GM21390 (cell line): ENCODE results near the gene FBXL4.

ENCODE experiments used
- ATAC-seq: cut with Tn5 transposase; IDR thresholded peaks from one replicate; pipeline ENCODE4 v1.9.1; 2021; ENCODE audit not compliant: unreplicated experiment

The FBXL4 gene

DNA sequence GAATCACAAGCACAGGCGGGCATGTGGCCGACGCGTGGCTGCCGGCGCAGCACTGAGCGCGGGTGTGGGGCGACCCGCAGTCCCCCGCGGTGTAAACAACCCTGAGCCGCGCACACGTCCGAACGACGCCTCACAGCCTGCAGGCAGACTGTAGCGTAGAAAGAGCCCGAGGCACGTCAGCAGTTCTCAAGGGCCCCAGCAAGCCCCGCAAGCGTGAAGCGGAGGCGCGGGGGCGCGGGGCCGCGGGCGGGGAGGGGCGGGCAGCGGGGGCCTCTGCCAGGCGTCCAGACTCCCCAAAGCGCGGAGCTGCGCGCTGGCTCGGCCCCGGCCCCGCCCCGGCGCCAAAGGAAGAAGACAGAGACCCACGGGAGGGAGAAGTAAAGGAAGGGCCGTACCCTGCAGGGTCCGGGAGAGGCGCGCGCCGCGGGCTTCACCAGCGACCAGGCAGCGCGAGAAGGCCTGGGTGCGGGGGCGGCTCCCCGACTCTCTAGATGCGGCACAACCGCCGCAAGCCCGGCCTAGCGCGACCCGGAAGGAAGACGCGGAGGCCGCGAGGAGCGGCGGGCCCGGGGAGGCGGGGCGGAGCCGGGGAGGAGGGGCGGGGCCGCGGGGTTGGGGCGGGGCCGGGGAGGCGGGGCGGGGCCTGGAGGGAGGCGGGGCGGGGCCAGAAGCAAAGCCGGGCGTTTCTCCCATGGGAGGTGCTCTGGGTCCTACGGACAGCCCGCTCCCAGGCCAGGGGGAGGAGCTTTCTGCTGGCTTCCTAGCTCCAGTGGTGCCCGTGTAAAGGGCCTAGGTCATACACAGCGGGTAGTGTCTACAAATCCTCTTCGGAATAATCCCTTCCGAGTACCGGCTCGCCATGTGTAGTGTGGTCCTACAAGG is at the start of gene FBXL4:
TSS of gene FBXL4 (minus strand) at position 536 of the 882 bp plus-strand sequence. CDS start 20,958 bp downstream, outside the sequence.
- peak; percentile 77 for ATAC-seq

DNA sequence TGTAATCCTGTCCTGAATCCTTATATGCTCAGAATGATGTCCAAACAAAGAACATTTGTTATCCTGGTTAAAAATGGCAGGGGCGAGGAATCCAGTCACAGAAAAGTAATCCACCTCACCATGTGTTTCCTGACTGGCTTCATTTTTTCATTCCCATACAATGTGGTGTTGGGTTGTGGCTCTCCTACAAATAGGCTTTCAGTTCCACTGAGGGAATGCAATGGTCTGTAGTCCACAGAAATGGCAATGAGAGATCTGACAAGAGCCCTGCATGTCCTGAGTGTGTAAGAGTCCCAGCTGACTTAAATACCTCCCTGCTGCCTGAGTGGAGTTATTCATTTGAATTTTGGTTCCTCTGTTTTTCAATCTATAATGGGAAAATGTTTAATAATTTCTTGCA is 47.4 kb upstream of the FBXL4 start:
- no peak for ATAC-seq

DNA sequence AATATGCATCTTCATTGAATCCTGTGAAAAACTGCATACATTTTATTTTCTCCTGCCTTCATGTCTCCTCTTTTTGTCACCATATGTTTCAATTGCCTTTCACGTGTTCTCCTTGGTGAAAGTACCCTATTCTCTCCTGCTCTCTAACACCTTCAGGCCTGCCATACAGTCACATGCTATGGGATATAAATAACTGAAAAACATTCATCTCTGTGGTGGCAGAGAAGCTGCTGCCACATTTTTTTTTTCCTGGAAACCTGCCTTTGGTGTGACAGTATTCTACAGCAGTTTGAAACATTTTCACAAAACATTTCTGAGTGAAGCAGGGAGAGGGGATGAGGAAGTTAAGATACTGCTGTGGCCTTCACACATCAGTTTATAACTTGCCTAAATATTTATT is 44.8 kb upstream of the FBXL4 start:
- no peak for ATAC-seq

DNA sequence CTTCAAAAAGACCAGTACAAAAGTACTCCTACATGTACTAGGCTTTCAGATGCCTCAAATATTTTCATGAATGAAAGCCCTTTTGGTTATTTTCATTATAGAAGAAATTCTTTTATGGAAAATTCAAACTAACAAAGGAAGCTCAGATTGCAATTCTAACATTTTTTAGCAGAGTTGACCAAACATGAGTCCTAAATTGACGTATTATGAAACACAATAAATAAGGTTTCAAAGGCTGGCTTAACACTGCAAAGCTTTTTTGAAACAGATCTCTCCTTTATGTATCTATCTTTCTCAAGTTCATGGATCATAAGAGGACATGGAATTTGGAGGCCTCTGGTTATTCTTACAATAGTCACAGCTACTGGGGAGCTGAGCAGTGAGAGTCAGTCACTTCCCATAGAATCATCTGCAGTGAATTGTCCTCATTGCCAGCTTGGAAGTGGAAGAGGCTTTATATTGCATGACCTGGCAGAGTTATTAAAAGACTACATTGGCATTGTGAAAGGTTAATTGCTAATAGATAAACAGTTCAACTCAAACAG is 38.4 kb upstream of the FBXL4 start:
- no peak for ATAC-seq

DNA sequence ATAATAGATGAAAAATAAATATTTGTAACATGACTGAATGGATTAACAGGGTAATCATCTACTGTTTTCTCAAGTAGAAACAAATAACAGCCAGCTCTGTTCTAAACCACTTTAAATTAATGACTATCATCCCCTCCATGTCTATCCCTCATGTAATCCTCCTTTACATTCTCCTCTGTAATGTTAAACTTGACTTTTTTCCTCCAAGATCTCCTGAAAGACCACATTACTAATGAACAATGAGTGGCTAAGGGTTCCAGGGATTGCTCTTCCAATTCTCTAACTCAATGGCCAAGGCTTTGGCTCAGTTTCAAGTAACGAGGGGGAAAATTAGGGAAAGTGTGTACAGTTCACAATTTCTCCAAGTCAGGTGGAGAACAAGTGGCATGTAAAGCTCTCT is 37.6 kb upstream of the FBXL4 start:
- ATAC-seq, result no peak

DNA sequence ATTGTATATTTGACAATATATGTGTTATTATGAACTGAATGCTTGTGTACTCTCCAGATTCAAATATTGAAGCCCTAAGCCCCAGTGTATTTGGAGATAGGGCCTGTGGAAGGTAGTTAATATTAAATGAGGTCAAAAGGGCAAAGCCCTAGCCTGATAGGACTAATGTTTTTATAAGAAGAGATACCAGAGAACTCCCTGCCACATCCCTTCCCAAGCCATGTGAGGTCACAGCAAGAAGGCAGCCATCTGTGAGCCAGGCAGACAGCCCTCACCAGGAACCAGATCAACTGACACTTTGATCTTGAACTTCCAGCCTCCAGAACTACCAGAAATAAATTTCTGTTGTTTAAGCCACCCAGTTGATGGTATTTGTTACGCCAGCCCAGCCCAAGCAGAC is 36.4 kb upstream of the FBXL4 start:
- ATAC-seq, result no peak

DNA sequence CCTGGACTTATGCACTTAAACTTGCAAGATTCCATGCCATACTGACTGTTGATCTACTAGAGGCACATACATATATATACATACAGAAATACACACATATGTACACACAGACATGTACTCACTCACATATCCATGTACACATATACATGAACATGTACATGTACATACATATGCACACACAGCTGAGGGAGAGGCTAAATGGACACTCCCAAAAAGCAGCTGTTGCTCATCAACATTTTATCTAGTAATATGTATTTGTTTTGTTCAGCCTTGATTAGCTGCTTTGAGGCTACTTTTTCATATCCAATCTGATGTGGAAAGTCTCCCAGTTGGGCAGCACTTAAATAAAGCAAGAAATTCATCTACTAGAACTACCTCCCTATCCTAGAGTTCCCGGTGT is 33.7 kb upstream of the FBXL4 start:
- ATAC-seq, result no peak

DNA sequence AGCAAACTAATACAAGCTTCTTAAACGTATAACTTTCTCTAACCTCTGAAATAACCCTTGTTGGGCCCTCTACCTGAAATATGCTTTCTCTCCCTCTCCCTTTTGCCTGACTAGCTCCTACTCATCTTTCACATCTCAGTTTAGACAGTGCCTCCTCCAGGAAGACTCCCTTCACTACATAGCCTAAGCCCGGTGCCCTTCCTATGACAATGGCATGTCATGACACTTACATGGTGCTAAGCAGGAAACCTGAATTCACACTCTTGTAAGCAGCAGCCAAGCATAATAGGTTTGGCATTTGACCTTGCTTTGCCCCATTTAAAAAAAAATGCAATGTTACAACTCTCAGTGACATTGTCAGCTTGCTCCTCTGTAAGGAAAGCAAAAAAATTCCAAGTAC is 33.1 kb upstream of the FBXL4 start:
- ATAC-seq, result no peak

DNA sequence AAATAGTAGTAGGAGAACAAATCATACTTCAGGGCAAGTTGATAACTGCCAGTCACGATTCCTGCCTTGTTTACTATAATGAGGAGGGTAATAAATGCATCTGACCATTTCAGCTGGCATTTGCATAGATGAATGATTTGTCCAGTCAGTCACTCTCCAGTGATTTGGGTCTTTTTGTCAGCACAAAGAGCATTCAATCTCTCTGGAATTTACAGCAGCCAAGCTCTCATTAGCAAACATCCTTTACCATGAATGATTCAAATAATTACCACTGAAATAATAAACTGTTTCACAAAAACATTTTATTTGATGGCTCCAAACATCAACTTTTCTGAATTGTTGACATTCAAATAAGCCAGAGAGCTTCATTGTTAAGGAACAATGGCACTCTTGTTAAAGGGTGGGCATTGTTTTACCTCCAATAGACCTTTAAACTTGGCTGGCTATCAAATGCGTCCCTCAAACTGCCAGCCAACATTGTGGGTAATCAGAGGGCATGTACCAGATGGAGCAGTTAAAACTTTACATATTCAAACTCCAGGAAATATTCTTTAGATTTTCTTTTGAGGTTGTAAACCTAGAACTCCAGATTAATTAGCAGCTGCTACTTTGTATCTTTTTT is 30.0 kb upstream of the FBXL4 start:
- ATAC-seq, result no peak

DNA sequence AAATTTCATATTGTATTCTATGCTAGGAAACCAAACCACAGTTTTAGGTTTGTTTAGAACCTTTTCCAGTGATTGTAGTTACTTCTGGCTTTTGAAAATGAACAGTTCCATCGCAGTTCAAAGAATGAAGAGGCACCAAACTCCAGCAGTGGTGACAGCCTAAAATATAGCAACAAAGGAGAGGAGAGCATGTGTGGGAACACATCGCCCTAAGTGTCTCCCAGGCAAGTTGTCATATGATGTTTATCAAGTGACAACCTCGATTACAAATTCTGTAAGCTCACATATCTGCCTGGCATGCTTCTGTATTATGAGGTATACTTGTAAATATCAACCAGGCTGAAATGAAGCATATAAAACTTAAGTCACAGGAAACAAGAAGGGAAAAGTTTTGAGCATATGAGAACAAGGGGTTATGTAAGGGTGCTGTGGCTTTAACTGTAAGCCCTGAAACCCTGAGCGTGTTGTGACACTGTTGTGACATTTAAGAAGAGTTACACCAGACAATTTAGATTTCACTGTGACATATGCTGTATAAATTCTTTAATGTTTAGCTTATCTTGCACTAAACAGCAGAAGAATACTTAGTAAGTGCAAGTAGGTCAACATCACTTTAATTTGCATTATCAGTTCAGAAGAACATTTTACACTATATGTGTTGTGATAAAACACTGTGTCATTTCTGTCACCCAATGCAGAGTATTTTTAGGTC is 29.1 kb upstream of the FBXL4 start:
- no peak for ATAC-seq

DNA sequence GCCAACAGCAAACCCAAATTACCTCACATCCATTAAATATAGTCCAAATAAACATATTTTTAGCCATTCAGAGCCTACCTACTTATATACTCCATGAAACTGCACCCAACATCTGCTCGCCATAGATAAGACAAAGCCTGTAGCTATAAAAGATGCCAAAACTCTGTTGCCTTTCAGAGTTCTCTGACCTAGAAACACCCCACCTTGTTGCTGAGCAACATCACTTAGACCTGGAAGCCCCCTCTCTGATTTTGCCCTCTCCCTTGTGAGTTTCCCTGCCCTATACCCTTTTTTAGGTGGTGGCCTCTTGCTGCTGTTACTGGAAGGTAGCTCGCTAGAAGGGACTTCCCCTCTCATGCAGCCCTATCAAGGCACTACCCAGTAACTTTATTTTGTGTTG is 27.7 kb upstream of the FBXL4 start:
- ATAC-seq, result no peak

DNA sequence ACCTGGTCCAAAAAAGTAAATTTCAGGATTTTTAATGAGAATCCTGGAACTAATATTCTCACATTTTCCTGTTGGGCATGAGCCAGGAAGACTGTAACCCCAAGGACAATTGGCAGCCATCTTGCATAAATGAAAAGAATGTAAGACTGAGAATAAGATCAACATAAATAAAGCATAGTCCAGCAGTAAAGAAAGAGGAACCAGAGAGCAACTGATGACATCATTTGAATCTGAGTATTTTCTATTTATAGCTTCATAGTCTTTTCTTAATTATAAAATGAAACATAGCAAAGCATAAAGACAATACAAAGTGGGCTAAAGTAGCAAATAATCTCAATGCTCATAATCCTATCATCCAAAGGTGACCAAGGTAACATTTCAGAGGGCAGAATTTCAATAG is 26.6 kb upstream of the FBXL4 start:
- ATAC-seq, result no peak

DNA sequence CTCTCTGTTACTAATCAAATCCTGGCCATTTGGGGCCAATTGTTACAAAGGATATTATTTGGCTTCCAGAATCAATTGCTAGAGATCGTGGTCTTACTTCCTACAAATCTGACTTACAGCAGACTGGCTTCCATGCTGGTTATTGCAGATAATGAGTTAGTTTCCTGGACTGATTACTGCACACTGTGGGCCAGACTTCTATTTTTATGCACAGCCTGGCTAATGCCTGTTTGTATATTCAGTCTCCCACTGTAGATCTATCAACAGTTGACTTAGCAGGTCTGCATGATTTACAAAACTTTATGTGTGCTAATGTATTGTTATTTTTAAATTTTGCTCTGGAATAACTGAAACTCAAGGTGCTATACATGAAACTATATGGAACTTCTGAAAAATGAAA is 25.8 kb upstream of the FBXL4 start:
- no peak for ATAC-seq

DNA sequence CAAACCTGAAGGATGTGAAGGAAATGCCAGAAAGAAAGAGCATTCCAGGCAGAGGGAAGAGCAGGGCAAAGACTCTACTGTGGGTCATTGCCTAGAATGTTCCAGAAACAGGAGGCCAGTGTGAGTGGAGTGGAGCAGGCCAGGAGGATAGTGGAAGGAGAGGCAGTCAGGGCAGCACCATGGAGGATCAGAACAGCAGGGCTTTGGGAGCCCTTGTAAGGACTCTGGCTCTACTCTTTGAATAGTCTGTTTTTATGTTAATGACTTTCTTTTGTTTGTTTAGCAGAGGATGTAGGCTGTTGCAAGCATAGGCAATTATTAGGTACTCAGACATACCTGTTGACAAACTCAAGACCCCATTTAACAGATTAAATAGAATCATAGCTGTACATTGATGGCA is 23.6 kb upstream of the FBXL4 start:
- no peak for ATAC-seq

DNA sequence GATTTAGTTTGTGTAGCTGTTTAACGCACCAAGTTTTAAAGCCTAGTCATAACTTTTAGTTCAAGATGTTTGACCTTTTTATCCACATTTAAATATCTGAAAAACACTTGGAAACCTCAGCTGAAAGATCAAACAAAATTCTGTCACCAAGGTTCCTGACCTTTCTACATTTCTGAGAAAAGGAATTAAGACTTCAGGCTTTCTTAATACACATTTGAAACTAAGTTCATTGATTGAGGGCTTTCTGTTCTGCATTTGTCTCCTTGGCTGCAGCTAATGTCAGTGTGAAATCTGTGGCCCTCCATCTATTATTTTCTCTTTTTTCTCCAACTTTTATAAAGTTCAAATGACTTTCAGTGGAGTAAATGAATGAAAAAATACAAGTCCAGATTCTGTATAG is 22.7 kb upstream of the FBXL4 start:
- ATAC-seq, result no peak

DNA sequence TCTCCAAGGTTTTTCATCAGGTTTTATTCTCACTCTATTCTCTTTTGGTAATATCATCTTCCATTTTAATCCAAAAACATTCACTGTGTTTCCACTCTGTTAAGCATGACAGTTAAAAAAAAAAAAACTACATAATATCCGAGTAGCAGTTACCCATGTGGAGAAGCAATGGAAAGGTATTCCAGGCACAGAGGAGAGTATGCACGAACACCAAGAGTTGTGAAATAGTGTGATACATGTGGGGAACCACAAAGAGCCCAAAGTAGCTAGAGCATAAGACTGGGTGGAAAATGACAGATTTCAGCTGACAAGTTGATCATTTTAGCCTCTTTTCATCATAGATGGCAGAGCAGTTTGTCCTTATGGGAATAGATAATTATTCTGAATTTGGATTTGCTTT is 19.9 kb upstream of the FBXL4 start:
- ATAC-seq, result no peak

DNA sequence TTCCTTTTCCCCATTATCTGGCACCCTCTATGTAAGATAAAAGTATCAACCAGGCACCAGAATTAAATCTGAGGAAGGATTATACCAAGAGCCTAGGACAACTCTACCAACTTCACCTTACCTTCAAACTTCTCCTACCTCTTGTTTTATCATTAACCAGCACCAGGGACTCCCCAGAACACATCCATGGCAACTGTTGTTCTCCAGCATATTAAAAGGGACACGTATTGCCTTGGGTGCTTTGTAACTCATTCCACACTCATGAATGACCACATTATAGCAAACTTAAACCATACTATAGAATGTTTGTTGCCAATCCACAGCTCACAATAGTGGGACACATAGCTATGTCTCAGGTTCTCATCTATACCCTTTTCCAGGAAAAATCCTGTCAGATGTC is 11.9 kb upstream of the FBXL4 start:
- ATAC-seq, result no peak

DNA sequence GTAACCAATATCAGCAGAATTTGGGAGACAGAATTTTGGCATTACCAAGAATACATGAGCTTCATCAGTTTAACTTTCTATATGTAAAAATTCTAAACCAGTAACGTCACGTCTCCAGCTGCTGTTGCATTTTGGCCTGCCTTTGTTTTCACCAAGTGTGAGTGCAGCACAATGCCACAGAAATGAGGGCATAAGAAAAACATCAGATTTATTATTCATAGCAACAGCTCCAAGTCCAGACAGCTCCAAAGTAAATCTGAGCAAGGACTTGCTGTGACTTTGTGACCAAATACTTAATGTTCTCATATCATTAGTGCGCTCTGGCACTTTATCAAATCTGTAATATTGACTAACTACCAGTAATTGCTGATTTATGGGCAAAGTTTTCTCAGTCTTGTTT is 11.0 kb upstream of the FBXL4 start:
- no peak for ATAC-seq

DNA sequence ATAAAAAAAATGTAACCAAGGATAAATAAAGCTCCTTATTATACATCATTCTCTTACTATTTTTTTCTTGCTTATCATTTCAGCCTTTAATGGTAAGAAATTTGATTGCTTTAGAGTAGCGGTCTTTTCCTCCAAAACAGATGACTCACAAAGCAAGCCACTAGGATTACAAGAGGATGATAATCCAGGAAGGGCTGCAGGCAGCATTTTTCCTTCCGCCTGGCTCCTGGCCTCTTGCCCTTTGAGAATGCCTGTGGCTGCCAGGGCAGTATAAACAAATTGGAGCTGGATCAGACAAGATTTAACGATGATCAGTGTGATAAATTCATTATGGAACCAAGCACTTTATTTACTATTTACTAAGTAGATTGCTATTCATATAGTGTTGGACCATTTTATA is 9.7 kb upstream of the FBXL4 start:
- ATAC-seq, result no peak

DNA sequence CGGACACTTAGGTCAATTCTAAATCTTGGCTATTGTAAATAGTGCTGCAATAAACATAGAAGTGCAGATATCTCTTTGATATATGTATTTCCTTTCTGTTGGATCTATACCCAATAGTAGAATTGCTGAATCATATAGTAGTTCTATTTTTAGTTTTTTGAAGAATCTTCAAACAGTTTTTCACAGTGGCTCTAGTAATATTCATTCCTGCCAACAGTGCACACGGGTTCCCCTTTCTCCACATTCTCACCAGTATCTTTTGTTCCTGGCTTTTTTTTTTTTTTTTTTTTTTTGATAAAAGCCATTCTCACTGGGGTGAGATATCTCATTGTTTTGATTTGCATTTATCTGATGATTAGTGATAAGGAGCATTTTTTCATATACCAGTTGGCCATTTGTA is 1.8 kb upstream of the FBXL4 start:
- ATAC-seq, result no peak

DNA sequence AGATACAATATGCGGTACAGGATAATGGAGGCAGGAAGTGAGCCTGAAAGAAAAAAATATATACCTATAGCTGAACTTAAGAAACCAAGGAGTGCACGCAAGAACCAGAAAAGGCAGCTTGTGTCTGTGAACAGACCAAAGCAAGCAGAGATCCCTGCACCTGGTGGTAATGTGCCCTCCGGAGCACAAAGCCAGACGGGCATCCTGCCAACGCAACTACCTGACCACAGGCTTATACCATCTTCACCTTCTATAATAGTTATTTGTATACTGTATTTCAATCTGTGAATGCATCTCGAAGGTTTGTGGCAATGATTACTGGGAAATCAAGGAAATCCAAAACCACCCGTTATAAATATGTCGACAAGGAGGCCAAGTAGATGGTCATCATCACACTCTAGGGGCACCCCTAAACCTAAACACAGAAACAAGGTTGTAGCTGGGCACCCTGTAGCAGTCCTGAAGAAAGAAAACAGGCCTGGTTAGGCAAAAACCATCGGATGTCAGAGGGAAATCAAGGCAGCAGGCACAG is 801 bp downstream of the FBXL4 start:
- ATAC-seq, result peak; percentile 29
